ENCODE results near the gene HS2ST1.

DNA sequence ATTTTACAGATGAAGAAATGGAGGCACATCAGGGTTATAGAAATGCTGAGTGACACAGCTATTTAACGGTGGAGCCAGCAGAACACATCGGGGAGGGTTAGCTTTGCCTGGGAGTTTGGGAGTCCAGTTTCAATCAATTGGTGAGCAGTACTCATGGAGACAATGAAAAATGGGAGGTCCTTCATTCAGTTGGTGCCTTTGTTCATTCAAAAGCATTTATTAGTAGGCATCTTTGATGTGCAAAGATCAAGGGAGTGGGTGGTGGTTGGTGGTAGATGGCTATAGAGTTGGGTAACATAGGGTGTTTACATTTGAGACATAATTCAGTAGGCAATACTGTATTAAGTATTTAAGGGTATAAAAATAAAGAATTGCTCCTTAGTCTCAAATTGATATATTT is 230.5 kb downstream of the HS2ST1 start:
- no peak for TF ChIP-seq ZNF274 (IDR thresholded peaks at IDR 0.05; ENCODE audit: low read length)
- no peak for TF ChIP-seq ZNF274 (tag by site-specific recombination; IDR thresholded peaks at IDR 0.05; ENCODE audit: borderline replicate concordance)
- no peak for TF ChIP-seq CTCF (tag by site-specific recombination; IDR thresholded peaks at IDR 0.05)
- TF ChIP-seq ZBTB8A (tag by site-specific recombination; IDR thresholded peaks at IDR 0.05): no peak
- TF ChIP-seq SP7 (tag by site-specific recombination; IDR thresholded peaks at IDR 0.05): no peak
- no peak for TF ChIP-seq REST (tag by site-specific recombination; IDR thresholded peaks at IDR 0.05)
- no peak for TF ChIP-seq ZNF830 (tag by site-specific recombination; IDR thresholded peaks at IDR 0.05; ENCODE audit: low read depth)
- TF ChIP-seq ZNF138 (tag by site-specific recombination; IDR thresholded peaks at IDR 0.05; ENCODE audit: borderline replicate concordance): no peak
- no peak for TF ChIP-seq PBX3 (CRISPR knock-in tag; IDR thresholded peaks at IDR 0.05)
- no peak for TF ChIP-seq BCL11B (tag by site-specific recombination; IDR thresholded peaks at IDR 0.05; ENCODE audit: low read depth)
- TF ChIP-seq YY1 (tag by site-specific recombination; IDR thresholded peaks at IDR 0.05): no peak
- TF ChIP-seq, protein P1, sequence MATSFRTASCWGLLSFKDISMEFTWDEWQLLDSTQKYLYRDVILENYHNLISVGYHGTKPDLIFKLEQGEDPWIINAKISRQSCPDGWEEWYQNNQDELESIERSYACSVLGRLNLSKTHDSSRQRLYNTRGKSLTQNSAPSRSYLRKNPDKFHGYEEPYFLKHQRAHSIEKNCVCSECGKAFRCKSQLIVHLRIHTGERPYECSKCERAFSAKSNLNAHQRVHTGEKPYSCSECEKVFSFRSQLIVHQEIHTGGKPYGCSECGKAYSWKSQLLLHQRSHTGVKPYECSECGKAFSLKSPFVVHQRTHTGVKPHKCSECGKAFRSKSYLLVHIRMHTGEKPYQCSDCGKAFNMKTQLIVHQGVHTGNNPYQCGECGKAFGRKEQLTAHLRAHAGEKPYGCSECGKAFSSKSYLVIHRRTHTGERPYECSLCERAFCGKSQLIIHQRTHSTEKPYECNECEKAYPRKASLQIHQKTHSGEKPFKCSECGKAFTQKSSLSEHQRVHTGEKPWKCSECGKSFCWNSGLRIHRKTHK (tag by site-specific recombination; IDR thresholded peaks at IDR 0.05): no peak
- TF ChIP-seq ZNF610 (tag by site-specific recombination; IDR thresholded peaks at IDR 0.05; ENCODE audit: borderline replicate concordance): no peak
- TF ChIP-seq, protein P2, sequence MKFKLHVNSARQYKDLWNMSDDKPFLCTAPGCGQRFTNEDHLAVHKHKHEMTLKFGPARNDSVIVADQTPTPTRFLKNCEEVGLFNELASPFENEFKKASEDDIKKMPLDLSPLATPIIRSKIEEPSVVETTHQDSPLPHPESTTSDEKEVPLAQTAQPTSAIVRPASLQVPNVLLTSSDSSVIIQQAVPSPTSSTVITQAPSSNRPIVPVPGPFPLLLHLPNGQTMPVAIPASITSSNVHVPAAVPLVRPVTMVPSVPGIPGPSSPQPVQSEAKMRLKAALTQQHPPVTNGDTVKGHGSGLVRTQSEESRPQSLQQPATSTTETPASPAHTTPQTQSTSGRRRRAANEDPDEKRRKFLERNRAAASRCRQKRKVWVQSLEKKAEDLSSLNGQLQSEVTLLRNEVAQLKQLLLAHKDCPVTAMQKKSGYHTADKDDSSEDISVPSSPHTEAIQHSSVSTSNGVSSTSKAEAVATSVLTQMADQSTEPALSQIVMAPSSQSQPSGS (tag by site-specific recombination; IDR thresholded peaks at IDR 0.05; ENCODE audit: low read depth): no peak
- TF ChIP-seq ZNF133 (tag by site-specific recombination; IDR thresholded peaks at IDR 0.05): no peak
